Measurements from ENCODE around the gene SLC44A1. TPM values are rescaled to one million over a fixed set of nuclear protein-coding genes. Genes with fewer than 3 reads are reported as not detected.

SLC44A1 gene
- total and polyA plus RNA-seq, 12 donors, result 6.8 to 73.1 (median 36.3) TPM

DNA sequence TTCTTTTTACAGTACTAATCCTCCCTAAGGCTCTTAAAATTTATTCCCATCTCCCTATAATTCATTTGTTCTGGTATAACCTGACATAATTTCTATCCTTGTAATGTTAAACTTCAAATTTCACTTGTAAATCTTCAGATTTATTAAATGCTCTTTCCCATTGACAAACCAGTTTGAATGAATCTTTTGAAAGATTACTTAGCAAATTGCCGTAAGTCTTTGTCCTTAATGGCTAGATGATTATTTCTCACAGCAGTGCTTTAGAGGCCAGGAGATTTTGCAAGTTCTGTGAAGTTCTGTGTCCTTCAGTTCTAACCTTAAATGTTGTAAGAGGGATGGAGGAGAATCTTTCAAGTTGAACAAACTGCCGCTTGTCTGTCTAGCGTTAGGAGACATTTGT lies 4.2 kb downstream of the SLC44A1 start:
- no peaks in the 10 kb centered on the region for H3K36me3 ChIP-seq (replicated peaks in 1 of 2)
- WGBS, 4 donors, result 37 to 67% (median 49%) methylated on average over 3 of the region's 3 CpGs
- H3K9me3 ChIP-seq (replicated peaks in 1 of 3), result no peaks in the 10 kb centered on the region
- intact Hi-C loops (cut with DNase I), result loop anchor here in 1 of 2 donors (10.0 kb wide), 2 partner anchors 64 to 166 kb away; no protein-coding TSS in a partner anchor
- H3K27me3 ChIP-seq, result no peaks in the 10 kb centered on the region
- H3K4me3 ChIP-seq, result no peak overlapping the region
- no peak overlapping the region for H3K27ac ChIP-seq
- H3K4me1 ChIP-seq (replicated peaks in 1 of 2), result peaks cover 0 to 28% of the 10 kb centered on the region in 2 donors
- TF ChIP-seq, protein P1, sequence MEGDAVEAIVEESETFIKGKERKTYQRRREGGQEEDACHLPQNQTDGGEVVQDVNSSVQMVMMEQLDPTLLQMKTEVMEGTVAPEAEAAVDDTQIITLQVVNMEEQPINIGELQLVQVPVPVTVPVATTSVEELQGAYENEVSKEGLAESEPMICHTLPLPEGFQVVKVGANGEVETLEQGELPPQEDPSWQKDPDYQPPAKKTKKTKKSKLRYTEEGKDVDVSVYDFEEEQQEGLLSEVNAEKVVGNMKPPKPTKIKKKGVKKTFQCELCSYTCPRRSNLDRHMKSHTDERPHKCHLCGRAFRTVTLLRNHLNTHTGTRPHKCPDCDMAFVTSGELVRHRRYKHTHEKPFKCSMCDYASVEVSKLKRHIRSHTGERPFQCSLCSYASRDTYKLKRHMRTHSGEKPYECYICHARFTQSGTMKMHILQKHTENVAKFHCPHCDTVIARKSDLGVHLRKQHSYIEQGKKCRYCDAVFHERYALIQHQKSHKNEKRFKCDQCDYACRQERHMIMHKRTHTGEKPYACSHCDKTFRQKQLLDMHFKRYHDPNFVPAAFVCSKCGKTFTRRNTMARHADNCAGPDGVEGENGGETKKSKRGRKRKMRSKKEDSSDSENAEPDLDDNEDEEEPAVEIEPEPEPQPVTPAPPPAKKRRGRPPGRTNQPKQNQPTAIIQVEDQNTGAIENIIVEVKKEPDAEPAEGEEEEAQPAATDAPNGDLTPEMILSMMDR (IDR thresholded peaks at IDR 0.05), result no peak
- TF ChIP-seq POLR2A (IDR thresholded peaks at IDR 0.05), result no peak
- no peak for DNase-seq

DNA sequence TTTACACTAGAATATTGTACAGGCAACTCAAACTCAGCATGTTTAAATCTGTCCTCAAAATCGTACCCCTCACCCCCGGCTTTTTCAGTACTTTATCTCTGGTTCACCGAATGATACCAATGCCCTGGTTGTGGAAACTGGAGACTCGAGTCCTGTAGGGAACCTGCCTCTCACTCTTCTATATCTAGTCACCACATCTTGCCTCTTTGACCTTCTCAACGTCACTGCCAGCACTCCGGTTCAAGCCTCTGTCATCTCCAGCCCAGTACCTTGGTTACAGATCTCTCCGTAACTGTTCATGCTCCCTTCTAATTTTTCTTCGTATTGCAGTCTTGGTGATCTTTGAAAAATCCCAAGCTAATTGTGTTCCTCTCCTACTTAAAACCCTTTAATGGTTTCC lies 6.7 kb downstream of the SLC44A1 start:
- Histone ChIP-seq H3K4me1 (replicated peaks in 1 of 2) (peaks cover 0 to 23% of the 10 kb centered on the region in 2 donors), H3K27ac (no peak overlapping the region), H3K4me3 (no peak overlapping the region), H3K36me3 (replicated peaks in 1 of 2) (no peaks in the 10 kb centered on the region), H3K9me3 (replicated peaks in 1 of 3) (no peaks in the 10 kb centered on the region), H3K27me3 (no peaks in the 10 kb centered on the region)
- TF ChIP-seq, protein P1 (IDR thresholded peaks at IDR 0.05), result no peak
- no peak for TF ChIP-seq POLR2A (IDR thresholded peaks at IDR 0.05)
- no peak for DNase-seq
- intact Hi-C loops (cut with DNase I), result no loop called here
- WGBS, 4 donors, result 88 to 93% (median 91%) methylated on average over 8 of the region's 8 CpGs

DNA sequence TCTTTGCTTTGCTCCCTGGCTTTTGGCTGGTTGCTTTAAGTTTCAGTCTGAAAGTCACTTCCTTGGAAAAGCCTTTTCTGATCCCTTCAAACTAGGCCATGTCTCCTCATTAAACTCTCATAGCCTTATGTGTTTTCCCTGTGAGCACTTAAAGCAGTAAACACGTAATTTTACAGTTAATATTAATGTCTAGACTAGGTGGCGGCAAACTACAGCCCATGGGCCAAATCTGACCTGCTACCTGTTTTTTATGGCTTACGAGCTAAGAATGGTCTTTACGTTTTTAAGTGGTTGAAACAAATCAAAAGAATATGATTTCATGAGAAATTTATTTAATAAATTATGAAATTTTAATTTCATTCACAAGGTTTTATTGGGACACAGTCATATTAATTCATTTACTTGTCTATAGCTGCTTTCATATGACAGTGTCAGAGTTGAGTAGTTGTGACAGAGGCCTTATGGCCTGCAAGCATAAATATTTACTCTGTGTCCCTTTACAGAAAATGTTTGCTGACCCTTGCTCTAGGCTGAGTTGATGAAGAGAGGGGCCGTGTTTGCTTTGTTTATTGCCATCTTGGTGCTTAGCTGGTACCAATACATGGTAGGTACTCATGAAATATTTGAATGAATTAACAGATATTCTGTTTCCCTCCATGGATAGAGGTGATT lies 7.4 kb downstream of the SLC44A1 start:
- 86 to 95% (median 92%) methylated on average over 5 of the region's 5 CpGs for WGBS, 4 donors
- Histone ChIP-seq H3K9me3 (replicated peaks in 1 of 3) (no peaks in the 10 kb centered on the region), H3K36me3 (replicated peaks in 1 of 2) (no peaks in the 10 kb centered on the region), H3K27me3 (no peaks in the 10 kb centered on the region), H3K27ac (no peak overlapping the region), H3K4me3 (no peak overlapping the region), H3K4me1 (replicated peaks in 1 of 2) (peaks cover 0 to 16% of the 10 kb centered on the region in 2 donors)
- TF ChIP-seq, protein P1 (IDR thresholded peaks at IDR 0.05), result no peak
- no peak for TF ChIP-seq POLR2A (IDR thresholded peaks at IDR 0.05)
- DNase-seq, result no peak
- intact Hi-C loops (cut with DNase I), result no loop called here

DNA sequence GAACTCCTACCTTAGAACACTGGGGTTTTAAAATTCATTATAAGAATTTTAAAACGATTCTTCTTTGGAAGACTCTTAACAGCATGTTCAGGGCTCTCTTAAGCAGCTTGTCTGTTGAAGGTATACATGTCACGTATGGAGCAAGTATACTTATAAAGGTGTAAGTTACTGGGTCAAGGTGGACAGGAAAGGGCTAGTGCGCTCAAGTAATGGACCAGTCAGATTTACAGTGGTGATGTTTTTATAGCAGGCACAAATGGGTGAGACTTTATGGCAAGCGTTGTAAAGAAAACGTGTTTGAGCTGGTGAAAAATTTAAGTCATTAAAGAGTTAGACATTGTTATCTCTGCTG lies 7.9 kb downstream of the SLC44A1 start:
- no peaks in the 10 kb centered on the region for H3K27me3 ChIP-seq
- no peak for DNase-seq
- intact Hi-C loops (cut with DNase I), result no loop called here
- TF ChIP-seq, protein P1 (IDR thresholded peaks at IDR 0.05), result no peak
- no peak for TF ChIP-seq POLR2A (IDR thresholded peaks at IDR 0.05)
- H3K4me3 ChIP-seq, result no peak overlapping the region
- WGBS, 4 donors, result 88 to 95% (median 90%) methylated on average over 5 of the region's 5 CpGs
- no peaks in the 10 kb centered on the region for H3K9me3 ChIP-seq (replicated peaks in 1 of 3)
- no peaks in the 10 kb centered on the region for H3K36me3 ChIP-seq (replicated peaks in 1 of 2)
- peaks cover 0 to 11% of the 10 kb centered on the region in 2 donors for H3K4me1 ChIP-seq (replicated peaks in 1 of 2)
- no peak overlapping the region for H3K27ac ChIP-seq

Data from adrenal gland (tissue), 12 donors.